ENCODE measurements around the gene RIOK3. TPM values are rescaled to one million over a fixed set of nuclear protein-coding genes. Genes with fewer than 3 reads are reported as not detected.

The RIOK3 gene
- total and polyA plus RNA-seq, 12 donors: 33.7 to 74.6 (median 61.8) TPM

- ATAC-seq: no peak
- DNase-seq: no peak
- WGBS, 2 donors: 80 to 84% methylated on average over 1 of the region's 1 CpG
These were observed 40.6 kb downstream of the RIOK3 start for GRCh38 chr18:23493654-23494053.

GRCh38 chr18:23494992-23495391 is 41.9 kb downstream of the RIOK3 start:
- H3K4me3 ChIP-seq: no peak overlapping the region
- TF ChIP-seq CTCF (IDR thresholded peaks at IDR 0.05): no peak
- WGBS, 2 donors: 77 to 81% methylated on average over 1 of the region's 1 CpG
- H3K36me3 ChIP-seq: no peaks in the 10 kb centered on the region
- ATAC-seq (no peak), DNase-seq (no peak)
- peaks cover 0 to 9% (median 0%) of the 10 kb centered on the region in 11 donors for H3K9me3 ChIP-seq
- H3K27me3 ChIP-seq: no peaks in the 10 kb centered on the region
- peaks cover 0 to 21% (median 0%) of the 10 kb centered on the region in 9 donors for H3K4me1 ChIP-seq
- H3K27ac ChIP-seq: no peak overlapping the region
- intact Hi-C loops (cut with DNase I): no loop called here

More at GRCh38 chr18:23493654-23494053, 40.6 kb downstream of the RIOK3 start:
- no peak for TF ChIP-seq CTCF (IDR thresholded peaks at IDR 0.05)
- no peaks in the 10 kb centered on the region for H3K36me3 ChIP-seq
- peaks cover 0 to 9% (median 0%) of the 10 kb centered on the region in 11 donors for H3K9me3 ChIP-seq
- H3K4me3 ChIP-seq: no peak overlapping the region
- no peak overlapping the region for H3K27ac ChIP-seq
- intact Hi-C loops (cut with DNase I): no loop called here
- peaks cover 0 to 14% (median 0%) of the 10 kb centered on the region in 9 donors for H3K4me1 ChIP-seq
- H3K27me3 ChIP-seq: no peaks in the 10 kb centered on the region

GRCh38 chr18:23495723-23496440 is 42.8 kb downstream of the RIOK3 start:
- DNase-seq (peak in 1 of 2 donors; percentile 53), ATAC-seq (peak; percentile 52 to 94 (median 86))
- Histone ChIP-seq H3K4me1 (peaks cover 0 to 21% (median 0%) of the 10 kb centered on the region in 9 donors), H3K9me3 (peaks cover 0 to 1% (median 0%) of the 10 kb centered on the region in 11 donors), H3K27ac (no peak overlapping the region), H3K36me3 (no peaks in the 10 kb centered on the region), H3K27me3 (no peaks in the 10 kb centered on the region), H3K4me3 (no peak overlapping the region)
- intact Hi-C loops (cut with DNase I): no loop called here
- TF ChIP-seq CTCF (IDR thresholded peaks at IDR 0.05): no peak
- WGBS, 2 donors: 46 to 55% methylated on average over 12 of the region's 12 CpGs

GRCh38 chr18:23498117-23498516 is 45.0 kb downstream of the RIOK3 start:
- Histone ChIP-seq H3K4me1 (peaks cover 0 to 29% (median 8%) of the 10 kb centered on the region in 9 donors), H3K27ac (no peak overlapping the region), H3K36me3 (no peaks in the 10 kb centered on the region), H3K9me3 (no peaks in the 10 kb centered on the region), H3K4me3 (no peak overlapping the region), H3K27me3 (no peaks in the 10 kb centered on the region)
- intact Hi-C loops (cut with DNase I): loop anchor here in 1 of 10 donors (2.0 kb wide), 1 partner anchor 89 kb away; the partner anchor contains the start of gene NPC1
- no peak for ATAC-seq
- WGBS, 2 donors: 88 to 96% methylated on average over 2 of the region's 2 CpGs
- DNase-seq: no peak
- TF ChIP-seq CTCF (IDR thresholded peaks at IDR 0.05): no peak
